GM21529 (cell line): Measurements from ENCODE around the gene MYLK2.

Experiments
- ATAC-seq: cut with Tn5 transposase; IDR thresholded peaks from one replicate; pipeline ENCODE4 v1.9.1; 2021; ENCODE audit not compliant: unreplicated experiment

Gene MYLK2

DNA sequence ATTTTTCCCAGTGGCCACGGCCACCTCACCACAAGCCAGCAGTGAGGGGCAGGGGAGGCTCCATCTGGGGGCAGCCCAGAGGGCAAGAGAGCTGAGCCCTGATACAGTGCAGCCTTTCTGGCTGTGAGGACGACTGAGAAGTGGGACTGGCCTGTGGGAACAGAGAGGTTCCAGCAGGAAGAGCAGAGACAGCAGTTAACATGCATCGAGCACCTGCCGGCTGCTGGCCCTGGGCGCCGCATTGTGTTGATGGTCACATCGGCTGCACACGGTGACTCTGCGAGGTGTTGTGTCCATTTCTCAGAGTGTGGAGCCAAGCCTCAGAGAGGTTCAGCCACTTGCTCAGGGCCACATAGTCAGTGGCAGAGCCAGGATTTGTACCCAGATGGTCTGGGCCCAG, 16.4 kb downstream of the MYLK2 start:
- no peak for ATAC-seq

- ATAC-seq, result peak; percentile 59
Observed at GRCh38 chr20:31835977-31836852, 17.1 kb downstream of the MYLK2 start.

DNA sequence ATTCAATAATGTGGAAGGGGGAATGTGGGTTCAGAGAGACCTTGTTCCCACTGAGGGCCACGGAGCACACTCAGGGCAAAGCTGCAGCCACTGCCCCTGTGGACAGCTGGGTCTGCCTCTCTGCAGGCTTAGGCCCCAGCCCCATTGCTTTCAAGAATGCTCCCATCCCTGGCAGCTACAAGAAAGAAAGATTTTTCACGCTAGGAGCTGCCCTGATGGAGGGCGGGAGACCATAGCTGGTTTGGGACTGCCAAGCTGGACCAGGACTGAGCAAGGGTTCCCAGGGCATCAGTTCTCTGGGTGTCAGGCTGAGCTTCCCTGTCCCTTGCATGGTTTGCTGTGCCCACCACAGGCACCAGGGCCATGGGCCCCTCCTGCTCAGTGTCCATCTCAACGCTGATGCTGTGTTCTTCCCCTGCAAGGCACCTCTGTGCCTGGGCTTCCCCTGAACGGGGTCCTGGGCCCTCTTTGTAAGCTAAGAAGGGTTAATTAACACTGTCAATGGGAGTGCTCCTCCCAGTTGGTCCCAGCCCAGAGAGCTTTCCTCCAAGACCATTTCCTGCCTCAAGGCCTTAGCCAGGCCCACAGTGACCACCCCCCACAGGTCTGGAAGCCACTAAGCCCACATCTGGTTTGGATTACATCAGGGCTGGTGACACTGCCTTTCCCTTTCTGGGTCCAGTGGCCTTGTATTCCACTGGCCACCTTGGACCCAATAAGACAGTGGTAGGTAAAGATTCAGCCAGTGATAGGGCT, 17.9 kb downstream of the MYLK2 start:
- ATAC-seq, result no peak

GRCh38 chr20:31837896-31838397, 18.8 kb downstream of the MYLK2 start:
- ATAC-seq, result no peak

GRCh38 chr20:31838646-31839292, 19.6 kb downstream of the MYLK2 start:
- ATAC-seq, result no peak

GRCh38 chr20:31839782-31840487, 20.8 kb downstream of the MYLK2 start:
- no peak for ATAC-seq

DNA sequence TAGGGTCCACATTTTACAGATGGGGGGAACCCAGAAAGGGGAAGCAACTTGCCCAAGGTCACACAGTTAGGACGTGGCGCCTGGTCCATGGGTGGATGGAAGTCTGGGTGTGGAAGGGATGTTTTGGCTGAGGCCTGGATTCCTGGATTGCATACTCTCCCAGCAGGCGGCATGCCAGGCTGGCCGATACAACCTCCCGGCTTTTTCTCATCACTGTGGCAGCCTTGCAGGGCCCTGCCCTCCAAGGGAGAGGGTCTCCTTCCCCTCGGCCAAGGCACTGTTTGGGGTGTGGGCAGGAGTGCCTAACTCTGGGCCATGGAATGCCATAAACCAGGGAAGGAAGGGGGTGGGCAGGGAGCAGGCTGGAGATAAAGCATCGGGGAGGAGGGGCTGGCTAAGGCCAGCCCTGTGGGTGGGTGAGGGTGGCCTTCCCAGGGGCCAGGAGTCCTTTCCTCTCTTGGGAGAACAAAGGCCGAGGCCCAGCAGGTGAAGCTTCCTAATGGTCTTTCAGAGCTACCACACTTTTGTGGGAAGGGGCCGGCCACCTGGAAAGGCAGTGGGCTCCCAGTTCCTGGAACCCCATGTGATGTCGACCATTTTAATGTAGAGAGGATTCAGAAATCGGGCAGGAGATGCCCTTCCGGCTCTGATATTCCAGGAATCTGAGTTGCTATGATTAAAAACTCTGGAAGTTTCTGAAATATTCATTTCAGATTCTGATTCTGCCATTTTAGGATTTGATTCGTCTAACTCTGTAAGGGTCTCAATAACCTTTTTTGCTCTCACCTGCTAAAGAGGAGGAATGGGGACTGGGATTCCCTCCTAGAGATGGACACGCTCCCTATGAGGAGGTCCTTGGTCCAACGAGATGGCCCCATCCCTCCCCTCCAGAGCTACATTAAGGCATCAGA, 22.0 kb downstream of the MYLK2 start:
- ATAC-seq, result no peak

- ATAC-seq, result no peak
Observed at GRCh38 chr20:31841928-31842327, 22.8 kb downstream of the MYLK2 start.

- no peak for ATAC-seq
Observed at GRCh38 chr20:31842471-31843157, 23.5 kb downstream of the MYLK2 start.

DNA sequence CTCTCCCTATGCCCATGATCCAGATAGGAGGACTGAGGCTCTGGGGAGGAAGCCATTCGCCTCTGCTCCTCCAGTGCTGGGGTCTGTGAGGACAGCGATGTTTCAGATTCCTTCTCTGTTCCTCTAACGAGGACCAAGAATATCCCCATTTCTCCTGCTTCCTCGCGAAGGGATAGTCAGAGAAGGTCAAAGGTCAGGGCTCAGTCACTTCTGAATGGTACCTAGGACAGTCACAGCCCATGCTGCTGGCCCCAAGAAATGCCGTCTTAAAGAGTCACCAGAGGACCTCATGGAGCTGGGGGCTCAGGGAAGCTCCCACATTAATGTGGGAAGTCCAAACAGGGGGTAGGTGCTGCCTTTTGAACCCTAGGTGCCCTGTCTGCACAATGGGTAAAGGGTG, 24.1 kb downstream of the MYLK2 start:
- no peak for ATAC-seq

- ATAC-seq, result no peak
Observed at GRCh38 chr20:31843881-31844280, 24.7 kb downstream of the MYLK2 start.

DNA sequence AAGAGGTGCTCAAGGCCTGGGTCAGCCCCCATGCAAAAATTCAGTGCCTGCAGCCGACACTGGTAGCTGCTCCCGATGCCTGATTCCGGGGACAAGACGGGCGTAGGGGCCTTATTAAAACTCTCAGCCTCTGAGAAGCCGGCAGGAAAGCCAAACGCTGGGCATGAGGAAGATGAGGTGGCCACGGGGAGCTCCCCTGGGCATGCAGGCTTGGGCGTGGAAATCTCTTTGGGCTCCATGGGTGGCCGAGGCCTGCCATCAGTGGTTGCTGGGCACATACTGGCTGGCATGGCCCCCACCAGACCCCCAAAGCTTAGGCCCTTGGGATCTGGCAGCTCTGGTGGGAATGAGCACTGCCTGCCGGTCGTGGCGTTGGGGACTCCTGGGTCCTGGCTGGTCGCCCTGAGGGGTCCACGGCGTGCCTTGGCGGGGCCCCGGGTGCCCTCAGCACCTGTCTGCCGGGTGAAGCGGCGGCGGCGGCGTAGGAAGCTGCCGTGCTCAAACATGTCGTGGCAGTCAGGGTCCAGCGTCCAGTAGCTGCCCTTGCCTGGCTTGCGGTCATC, 25.7 kb downstream of the MYLK2 start:
- no peak for ATAC-seq

DNA sequence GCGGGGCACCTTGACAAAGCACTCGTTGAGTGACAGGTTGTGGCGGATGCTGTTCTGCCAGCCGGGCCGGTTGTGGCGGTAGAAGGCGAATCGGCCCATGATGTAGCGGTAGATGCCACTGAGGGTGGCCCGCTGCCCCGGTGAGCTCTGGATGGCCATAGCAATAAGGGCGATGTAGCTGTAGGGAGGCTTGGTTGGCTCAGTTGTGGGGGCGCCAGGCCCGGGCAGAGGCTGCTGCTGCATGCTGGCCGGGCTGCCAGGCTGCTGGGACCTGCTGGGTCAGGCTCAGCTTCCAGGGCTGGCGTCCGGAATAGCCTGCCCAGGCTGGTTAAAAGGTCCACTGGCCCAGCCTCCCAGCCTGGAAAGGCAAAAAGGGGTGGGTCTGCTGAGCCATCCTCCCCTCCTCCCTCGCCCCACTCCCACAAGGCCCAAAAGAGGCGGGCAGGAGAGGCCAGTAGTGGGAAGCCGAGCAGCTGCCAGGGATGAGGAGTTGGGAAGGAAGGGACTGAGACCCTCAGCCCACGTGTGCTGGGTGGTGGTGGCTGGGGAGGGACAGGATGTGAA, 26.2 kb downstream of the MYLK2 start, which contains the start of gene FOXS1:
Gene FOXS1 (minus strand): TSS at position 305 of the 564 bp plus-strand sequence. CDS start 62 bp downstream, at position 243.
- ATAC-seq, result no peak

DNA sequence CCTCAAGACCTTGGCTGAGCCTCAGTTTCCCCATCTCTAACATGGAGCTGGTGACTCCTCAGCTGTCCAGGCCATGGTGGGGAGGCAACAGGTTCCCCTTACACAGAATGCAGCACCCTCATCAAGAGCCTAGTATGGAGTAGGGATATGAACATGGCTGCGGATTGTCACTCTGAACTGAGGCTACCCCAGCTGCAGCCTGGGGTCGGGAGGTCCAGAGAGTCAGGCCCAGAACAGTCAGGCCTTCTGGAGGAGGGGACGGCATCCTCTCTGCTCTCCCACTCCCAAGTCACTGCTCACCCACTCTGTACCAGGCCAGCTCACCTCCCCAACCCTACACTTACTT, 27.6 kb downstream of the MYLK2 start:
- ATAC-seq, result no peak

- ATAC-seq, result no peak
Observed at GRCh38 chr20:31848088-31848999, 29.2 kb downstream of the MYLK2 start.

GRCh38 chr20:31849306-31849930, 30.3 kb downstream of the MYLK2 start:
- no peak for ATAC-seq
